Erythroblast (primary cell): ENCODE measurements around the gene NTF3.

Experiments used
- GATA1 ChIP-seq: IDR thresholded peaks from 2 replicates; pipeline ENCODE4 v1.6.1; 2011; ENCODE audit warnings: low read depth, mild to moderate bottlenecking, control low read depth, low read length, moderate library complexity
- POLR2A ChIP-seq: IDR thresholded peaks from 2 replicates; pipeline ENCODE4 v1.6.1; 2011; ENCODE audit warnings: mild to moderate bottlenecking, low read length

GRCh38 chr12:5459051-5459782, 27.3 kb downstream of the NTF3 start:
- TF ChIP-seq POLR2A (no peak), GATA1 (no peak)
